CD4-positive, alpha-beta memory T cell (primary cell): ENCODE data around the gene WBP11. TPM values are rescaled to one million over a fixed set of nuclear protein-coding genes. Genes with fewer than 3 reads are reported as not detected.
"Not testable (repeated sequence)": the region's sequence is repeated elsewhere in the genome, so short reads cannot be mapped to it uniquely, and the experiment has no call there.

Experiments used
- CTCF ChIA-PET: fragments of 350-600 bp; sonication (Branson Sonifier 250); formaldehyde crosslinking; loops from one replicate; lab custom pipeline; 2021; ENCODE audit warnings: inconsistent platforms; ENCODE audit not compliant: partially characterized antibody; lab: Charles Lee
- POLR2A ChIA-PET: fragments of 350-600 bp; sonication (Branson Sonifier 250); formaldehyde crosslinking; loops from one replicate; lab custom pipeline; 2021; ENCODE audit not compliant: partially characterized antibody; lab: Charles Lee
- DNase-seq, 5 donors: peaks; one replicate each; pipeline versions ENCODE4 v3.0.0 to v3.0.0-alpha.2; 2020 to 2022; ENCODE audit warnings: mixed read lengths in 1 of 5
- H3K27ac ChIP-seq: one replicate; pipeline ENCODE4 v1.7.0; 2013; ENCODE audit warnings: low read depth, low read length
- H3K27me3 ChIP-seq: 2 replicates; pipeline ENCODE4 v1.7.0; 2013; ENCODE audit warnings: mild to moderate bottlenecking, low read length, moderate library complexity; ENCODE audit not compliant: insufficient read depth
- H3K36me3 ChIP-seq: 2 replicates; pipeline ENCODE4 v1.7.0; 2013; ENCODE audit warnings: mild to moderate bottlenecking, low read length, moderate library complexity; ENCODE audit not compliant: insufficient read depth
- H3K4me1 ChIP-seq: 2 replicates; pipeline ENCODE4 v1.7.0; 2013; ENCODE audit warnings: mild to moderate bottlenecking, low read length, moderate library complexity; ENCODE audit not compliant: insufficient read depth
- H3K4me3 ChIP-seq, 2 donors: one replicate each; pipeline ENCODE4 v1.7.0; 2013; ENCODE audit warnings: low read length in 2 of 2, mild to moderate bottlenecking in 1 of 2
- H3K9me3 ChIP-seq, 2 donors: one replicate each; pipeline ENCODE4 v1.7.0; 2013; ENCODE audit warnings: low read length in 2 of 2, control low read depth in 1 of 2; ENCODE audit not compliant: control insufficient read depth in 1 of 2
- H3K27ac Mint-ChIP-seq, 7 donors: one replicate each; pipeline ENCODE4 v1.8.0; 2020 to 2021; ENCODE audit warnings: mixed read lengths in 7 of 7, mild to moderate bottlenecking in 6 of 7, inconsistent platforms in 3 of 7, moderate library complexity in 3 of 7
- H3K27me3 Mint-ChIP-seq, 2 donors: one replicate each; pipeline ENCODE4 v1.8.0; 2020 to 2021; ENCODE audit warnings: mixed read lengths in 2 of 2
- H3K36me3 Mint-ChIP-seq, 2 donors: one replicate each; pipeline ENCODE4 v1.8.0; 2020 to 2021; ENCODE audit warnings: mixed read lengths in 2 of 2, inconsistent platforms in 1 of 2, mild to moderate bottlenecking in 1 of 2
- H3K4me1 Mint-ChIP-seq, 4 donors: one replicate each; pipeline ENCODE4 v1.8.0; 2020 to 2021; ENCODE audit warnings: mixed read lengths in 4 of 4, mild to moderate bottlenecking in 1 of 4
- H3K4me3 Mint-ChIP-seq, 8 donors: one replicate each; pipeline ENCODE4 v1.8.0; 2020 to 2021; ENCODE audit warnings: mixed read lengths in 8 of 8, mild to moderate bottlenecking in 7 of 8, moderate library complexity in 6 of 8, inconsistent platforms in 3 of 8
- H3K9me3 Mint-ChIP-seq, 8 donors: one replicate each; pipeline ENCODE4 v1.8.0; 2020 to 2021; ENCODE audit warnings: mixed read lengths in 8 of 8, mild to moderate bottlenecking in 5 of 8, inconsistent platforms in 3 of 8, moderate library complexity in 1 of 8
- intact Hi-C: fragments of 100-400 bp; cut with micrococcal nuclease; formaldehyde crosslinking; loops from one replicate; pipeline ENCODE4 v1.15.1; 2023
- polyA plus RNA-seq, 2 donors: library from polyadenylated mRNA; unstranded; fragments of 300-500 nt; fragmentation: Illumina TruSeq; gene quantifications; one replicate each; pipeline ENCODE4 v1.2.3, GENCODE V29; 2021
- total RNA-seq, 2 experiments: library from RNA; stranded (reverse); gene quantifications; one replicate each; pipeline ENCODE4 v1.2.3, GENCODE V29; 2021

The WBP11 gene
- total and polyA plus RNA-seq, 4 experiments from 2014 or later, result 45.8 to 83.8 (median 80.8) TPM

- Histone ChIP-seq H3K4me3 (no peak overlapping the region), H3K36me3 (no peaks in the 10 kb centered on the region), H3K27ac (no peak overlapping the region), H3K9me3 (no peaks in the 10 kb centered on the region), H3K27me3 (no peaks in the 10 kb centered on the region), H3K4me1 (no peaks in the 10 kb centered on the region)
- Mint-ChIP-seq H3K27me3 (no peaks in the 10 kb centered on the region), H3K4me1 (peaks cover 0 to 5% (median 3%) of the 10 kb centered on the region in 4 donors), H3K9me3 (peaks cover 0 to 28% (median 14%) of the 10 kb centered on the region in 8 donors), H3K36me3 (peaks cover 32 to 53% of the 10 kb centered on the region in 2 donors), H3K27ac (peak overlapping the region in 1 of 7 donors; percentile 53), H3K4me3 (no peak overlapping the region)
- POLR2A ChIA-PET, result no interaction called here
- no peak for DNase-seq
- CTCF ChIA-PET, result no interaction called here
- intact Hi-C loops, result no loop called here
These were observed 60.2 kb downstream of the WBP11 start for GRCh38 chr12:14743061-14743460.

DNA sequence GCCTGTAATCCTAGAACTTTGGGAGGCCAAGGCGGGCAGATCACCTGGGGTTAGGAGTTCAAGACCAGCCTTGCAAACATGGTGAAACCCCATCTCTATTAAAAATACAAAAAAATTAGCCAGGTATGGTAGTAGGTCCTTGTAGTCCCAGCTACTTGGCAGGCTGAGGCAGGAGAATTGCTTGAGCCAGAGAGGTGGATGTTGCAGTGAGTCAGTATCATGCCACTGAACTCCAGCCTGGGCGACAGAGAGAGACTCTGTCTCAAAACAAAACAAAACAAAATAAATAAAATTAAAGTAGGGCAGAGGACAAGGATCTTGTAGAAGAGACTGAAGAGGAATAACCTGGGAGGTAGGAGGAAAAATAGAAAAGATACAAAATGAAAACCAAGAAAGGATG is 61.3 kb downstream of the WBP11 start:
- Mint-ChIP-seq H3K27ac (no peak overlapping the region), H3K9me3 (peaks cover 0 to 23% (median 13%) of the 10 kb centered on the region in 8 donors), H3K36me3 (peaks cover 26 to 43% of the 10 kb centered on the region in 2 donors), H3K4me3 (no peak overlapping the region), H3K27me3 (no peaks in the 10 kb centered on the region), H3K4me1 (peaks cover 0 to 3% (median under 1%) of the 10 kb centered on the region in 4 donors)
- no peaks in the 10 kb centered on the region for H3K9me3 ChIP-seq
- ChIA-PET CTCF (no interaction called here), POLR2A (no interaction called here)
- H3K36me3 ChIP-seq, result no peaks in the 10 kb centered on the region
- no peaks in the 10 kb centered on the region for H3K4me1 ChIP-seq
- no peak overlapping the region for H3K4me3 ChIP-seq
- DNase-seq, result no peak
- no peaks in the 10 kb centered on the region for H3K27me3 ChIP-seq
- H3K27ac ChIP-seq, result no peak overlapping the region
- intact Hi-C loops, result no loop called here

DNA sequence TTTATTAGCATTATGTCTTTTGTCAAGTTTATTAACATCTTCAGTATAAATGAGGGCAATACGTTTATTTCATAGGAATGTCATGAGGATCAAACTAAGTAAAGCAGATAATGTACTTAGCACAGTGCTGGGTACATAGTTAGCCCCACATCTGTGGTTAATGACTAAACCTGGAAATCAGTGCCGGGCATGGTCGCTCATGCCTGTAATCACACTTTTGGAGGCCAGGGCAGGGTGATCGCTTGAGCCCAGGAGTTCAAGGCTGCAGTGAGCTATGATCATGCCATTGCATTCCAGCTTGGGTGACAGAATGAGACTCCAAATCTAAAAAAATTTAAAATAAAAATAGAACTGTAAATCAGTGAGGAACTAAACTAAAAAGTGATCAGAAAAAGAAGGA is 62.1 kb downstream of the WBP11 start:
- Mint-ChIP-seq H3K27me3 (no peaks in the 10 kb centered on the region), H3K9me3 (peaks cover 0 to 16% (median 10%) of the 10 kb centered on the region in 8 donors), H3K36me3 (peaks cover 22 to 36% of the 10 kb centered on the region in 2 donors), H3K4me1 (peaks cover 0 to 3% (median under 1%) of the 10 kb centered on the region in 4 donors), H3K27ac (no peak overlapping the region), H3K4me3 (no peak overlapping the region)
- ChIA-PET CTCF (no interaction called here), POLR2A (no interaction called here)
- Histone ChIP-seq H3K36me3 (no peaks in the 10 kb centered on the region), H3K9me3 (no peaks in the 10 kb centered on the region), H3K4me3 (no peak overlapping the region), H3K27ac (no peak overlapping the region), H3K4me1 (no peaks in the 10 kb centered on the region), H3K27me3 (no peaks in the 10 kb centered on the region)
- no peak for DNase-seq
- intact Hi-C loops, result no loop called here

DNA sequence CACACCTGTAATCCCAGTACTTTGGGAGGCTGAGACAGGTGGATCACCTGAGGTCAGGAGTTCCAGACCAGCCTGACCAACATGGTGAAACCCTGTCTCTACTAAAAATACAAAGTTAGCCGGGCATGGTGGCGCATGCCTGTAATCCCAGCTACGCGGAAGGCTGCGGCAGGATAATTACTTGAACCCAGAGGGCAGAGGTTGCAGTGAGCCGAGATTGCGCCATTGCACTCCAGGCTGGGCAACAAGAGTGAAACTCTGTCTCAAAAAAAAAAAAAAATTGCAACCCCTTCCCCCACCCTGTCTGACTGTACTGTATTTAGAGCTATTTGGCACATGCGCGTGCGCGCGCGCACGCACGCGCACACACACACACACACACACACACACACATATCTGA is 66.8 kb downstream of the WBP11 start:
- H3K4me1 ChIP-seq, DNase-seq, H3K27me3 Mint-ChIP-seq, H3K9me3 Mint-ChIP-seq, H3K36me3 ChIP-seq, intact Hi-C loops, H3K27me3 ChIP-seq, POLR2A ChIA-PET, H3K36me3 Mint-ChIP-seq, H3K4me3 Mint-ChIP-seq, H3K4me1 Mint-ChIP-seq, H3K27ac ChIP-seq, H3K4me3 ChIP-seq, H3K27ac Mint-ChIP-seq, H3K9me3 ChIP-seq: not testable (repeated sequence)
- CTCF ChIA-PET, result interaction anchor here (0.9 kb wide), 1 partner anchor 12 kb away, joined by 4 read pairs; no protein-coding TSS in a partner anchor

Other genes starting within 250 kb of the WBP11 start
- gene PLBD1, start 235.6 kb downstream of the WBP11 start, total RNA-seq, result under 1 TPM; 0.47 to 0.67 TPM
- 1 to 10 TPM in 1 of 2 donors, under 1 TPM in 1; 0.22 to 1.6 TPM for gene PLBD1, start 235.6 kb downstream of the WBP11 start, polyA plus RNA-seq
- gene GUCY2C, start 106.9 kb downstream of the WBP11 start, total RNA-seq, result not detected
- not detected for gene GUCY2C, start 106.9 kb downstream of the WBP11 start, polyA plus RNA-seq
- gene C12orf60, start 192 bp upstream of the WBP11 start, total RNA-seq, result 1 to 10 TPM; 1.3 to 1.4 TPM
- 1 to 10 TPM in 1 of 2 donors, under 1 TPM in 1; 0.45 to 2.0 TPM for gene C12orf60, start 192 bp upstream of the WBP11 start, polyA plus RNA-seq
- not detected for gene SMCO3, start 10.7 kb upstream of the WBP11 start, total RNA-seq
- gene SMCO3, start 10.7 kb upstream of the WBP11 start, polyA plus RNA-seq, result under 1 TPM; 0.08 to 0.31 TPM
- not detected for gene ART4, start 40.0 kb upstream of the WBP11 start, total RNA-seq
- gene ART4, start 40.0 kb upstream of the WBP11 start, polyA plus RNA-seq, result not detected
- under 1 TPM in 1 of 2 experiments, not detected in 1; 0.49 TPM for gene MGP, start 82.4 kb upstream of the WBP11 start, total RNA-seq
- not detected for gene MGP, start 82.4 kb upstream of the WBP11 start, polyA plus RNA-seq
- 10 to 100 TPM in 1 of 2 experiments, 1 to 10 TPM in 1; 9.3 to 11.5 TPM for gene ERP27, start 135.1 kb upstream of the WBP11 start, total RNA-seq
- gene ERP27, start 135.1 kb upstream of the WBP11 start, polyA plus RNA-seq, result 1 to 10 TPM; 3.4 to 4.5 TPM
- gene ARHGDIB, start 158.1 kb upstream of the WBP11 start, total RNA-seq, result 100 to 1,000 TPM; 717 to 768 TPM
- 1,000 to 10,000 TPM; 2,962 to 4,406 TPM for gene ARHGDIB, start 158.1 kb upstream of the WBP11 start, polyA plus RNA-seq
- not detected for gene PDE6H, start 169.6 kb upstream of the WBP11 start, total RNA-seq
- gene PDE6H, start 169.6 kb upstream of the WBP11 start, polyA plus RNA-seq, result not detected